GM19463 (cell line): Measurements from ENCODE around the gene OSTM1.
A peak's percentile ranks its signal among the peaks of the same experiment; 100 is the strongest.

Experiments used
- ATAC-seq: cut with Tn5 transposase; IDR thresholded peaks from one replicate; pipeline ENCODE4 v1.9.1; 2021; ENCODE audit warnings: mild to moderate bottlenecking, moderate library complexity; ENCODE audit not compliant: unreplicated experiment

OSTM1 gene, protein sequence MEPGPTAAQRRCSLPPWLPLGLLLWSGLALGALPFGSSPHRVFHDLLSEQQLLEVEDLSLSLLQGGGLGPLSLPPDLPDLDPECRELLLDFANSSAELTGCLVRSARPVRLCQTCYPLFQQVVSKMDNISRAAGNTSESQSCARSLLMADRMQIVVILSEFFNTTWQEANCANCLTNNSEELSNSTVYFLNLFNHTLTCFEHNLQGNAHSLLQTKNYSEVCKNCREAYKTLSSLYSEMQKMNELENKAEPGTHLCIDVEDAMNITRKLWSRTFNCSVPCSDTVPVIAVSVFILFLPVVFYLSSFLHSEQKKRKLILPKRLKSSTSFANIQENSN

DNA sequence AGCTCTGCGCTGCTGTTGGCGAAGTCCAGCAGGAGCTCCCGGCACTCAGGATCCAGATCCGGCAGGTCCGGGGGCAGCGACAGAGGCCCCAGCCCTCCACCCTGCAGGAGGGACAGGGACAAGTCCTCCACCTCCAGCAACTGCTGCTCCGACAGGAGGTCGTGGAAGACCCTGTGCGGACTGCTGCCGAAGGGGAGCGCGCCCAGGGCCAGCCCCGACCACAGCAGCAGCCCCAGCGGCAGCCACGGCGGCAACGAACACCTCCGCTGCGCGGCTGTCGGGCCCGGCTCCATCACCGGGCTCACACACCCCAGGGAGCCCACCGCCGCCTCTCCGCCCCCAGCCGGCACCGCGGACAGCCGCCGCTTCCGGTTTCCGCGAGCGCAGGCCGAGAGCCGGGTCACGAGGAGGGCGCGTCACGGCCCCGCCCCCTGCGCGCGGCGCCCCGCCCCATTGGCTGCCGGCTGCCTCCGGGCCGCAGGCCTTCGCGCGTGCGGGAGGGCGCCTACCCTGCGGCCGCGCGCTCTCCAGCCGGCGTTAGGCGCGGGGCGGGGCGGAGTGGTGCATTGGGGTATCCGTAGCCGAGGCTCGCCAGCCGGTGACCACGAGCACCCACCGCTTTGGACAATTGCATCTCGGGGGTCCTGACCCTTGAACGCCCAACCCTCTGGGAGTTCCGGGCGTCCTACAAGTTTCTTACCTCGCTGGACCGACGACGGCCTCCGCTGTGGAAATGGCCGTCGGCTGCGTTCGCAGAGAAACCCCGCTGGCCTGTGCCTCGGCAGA is at the start of gene OSTM1:
Gene OSTM1, minus strand, starts transcription at position 383 of the 786 bp plus-strand sequence. Its CDS starts 90 bp downstream, at position 293.
- peak; percentile 95 for ATAC-seq

DNA sequence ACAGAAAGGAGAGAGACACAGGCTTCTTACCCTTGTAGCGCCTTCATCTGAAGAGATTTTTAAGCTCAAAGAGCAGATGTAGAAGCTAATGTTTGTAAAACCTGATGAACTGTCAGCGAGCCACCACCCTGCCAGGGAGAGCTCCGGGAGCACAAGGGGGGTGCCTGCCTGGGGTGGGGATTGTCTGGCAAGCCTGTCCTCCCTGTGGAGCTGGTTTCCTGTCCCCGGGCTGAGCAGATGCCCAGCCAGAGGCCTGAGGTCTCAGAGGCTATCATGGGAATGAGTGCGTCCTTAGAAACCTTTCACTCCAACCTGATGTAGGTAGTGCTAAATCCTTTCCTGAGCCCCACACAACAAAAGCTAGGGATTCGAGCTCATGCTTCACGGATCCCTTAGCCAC is 49.4 kb upstream of the OSTM1 start:
- no peak for ATAC-seq

DNA sequence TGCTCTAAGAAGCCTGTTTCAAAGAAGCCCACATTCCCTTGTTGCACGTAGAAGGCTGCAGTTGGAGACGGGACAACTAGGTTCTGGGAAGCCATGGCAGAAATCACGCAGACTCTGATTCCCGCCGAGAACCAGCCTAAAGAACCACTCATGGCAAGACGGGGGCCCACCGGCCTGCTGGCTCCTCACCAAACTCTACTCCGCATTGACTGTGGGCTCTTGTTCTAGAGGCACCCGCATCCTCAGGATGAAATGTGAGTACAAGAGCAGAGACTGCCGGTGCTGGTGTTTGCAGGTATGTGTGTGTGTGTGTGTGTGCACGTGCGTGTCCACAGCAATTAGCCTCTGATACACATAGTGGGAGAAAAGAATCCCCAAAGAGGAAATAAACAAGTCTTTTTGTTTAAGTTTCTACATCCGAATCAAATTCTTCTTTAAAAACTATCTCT is 49.0 kb upstream of the OSTM1 start:
- no peak for ATAC-seq

DNA sequence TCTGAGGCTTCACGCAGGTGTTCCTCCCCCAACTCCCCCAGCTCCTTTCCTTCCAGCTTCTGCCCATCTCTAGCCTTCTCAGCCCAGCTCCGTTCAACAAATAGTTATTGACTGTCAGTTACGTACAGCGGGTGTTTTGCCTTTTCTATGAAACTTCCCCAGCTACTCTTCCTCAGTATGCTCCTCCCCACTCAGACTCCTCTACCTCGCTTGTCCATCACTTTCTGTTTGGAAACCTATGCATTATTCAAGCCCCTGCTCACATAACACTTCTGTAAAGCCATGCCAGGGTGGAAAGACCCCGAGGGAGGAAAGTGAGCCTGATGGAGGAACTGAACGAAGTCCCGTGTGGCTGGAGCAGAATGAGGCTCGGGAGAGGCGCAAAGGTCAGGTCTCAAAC is 47.1 kb upstream of the OSTM1 start:
- no peak for ATAC-seq

DNA sequence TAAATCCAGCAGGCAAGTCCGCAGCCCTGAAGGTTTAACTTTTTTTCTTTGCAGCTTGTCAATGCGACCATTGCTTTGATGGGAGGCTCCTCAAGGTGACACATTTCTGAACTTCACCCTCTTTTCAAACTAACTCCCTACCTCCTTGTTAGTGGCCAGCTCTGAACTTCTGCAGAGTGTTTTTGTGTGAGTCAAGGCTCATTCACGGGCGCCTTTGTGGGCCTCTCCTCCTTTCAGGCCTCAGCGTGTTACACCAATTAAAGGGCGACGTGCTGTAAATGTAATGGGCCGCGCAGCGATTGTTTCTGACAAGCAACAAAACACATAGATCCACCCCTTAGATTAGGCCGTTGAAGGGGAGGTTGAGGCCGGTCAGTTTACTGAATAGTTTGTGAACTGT is 45.8 kb upstream of the OSTM1 start:
- no peak for ATAC-seq

DNA sequence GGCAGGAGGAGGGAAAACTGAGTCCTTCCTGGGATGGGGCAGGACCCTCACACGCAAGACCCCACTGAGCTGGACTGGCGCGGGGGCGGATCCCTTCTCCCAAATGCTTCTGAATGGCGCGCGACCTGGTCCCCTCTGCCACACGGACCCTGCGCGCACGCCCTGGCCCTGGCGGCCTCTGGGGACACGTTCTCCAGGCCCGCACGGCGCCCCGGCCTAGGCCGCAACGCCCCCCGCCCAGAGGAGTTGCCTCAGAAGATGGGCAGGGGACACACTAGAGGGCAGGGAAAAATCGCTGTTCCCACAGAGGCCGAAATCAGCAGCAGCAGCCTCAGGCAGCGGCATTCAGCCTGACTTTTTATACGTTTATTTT is 45.2 kb upstream of the OSTM1 start:
- no peak for ATAC-seq

DNA sequence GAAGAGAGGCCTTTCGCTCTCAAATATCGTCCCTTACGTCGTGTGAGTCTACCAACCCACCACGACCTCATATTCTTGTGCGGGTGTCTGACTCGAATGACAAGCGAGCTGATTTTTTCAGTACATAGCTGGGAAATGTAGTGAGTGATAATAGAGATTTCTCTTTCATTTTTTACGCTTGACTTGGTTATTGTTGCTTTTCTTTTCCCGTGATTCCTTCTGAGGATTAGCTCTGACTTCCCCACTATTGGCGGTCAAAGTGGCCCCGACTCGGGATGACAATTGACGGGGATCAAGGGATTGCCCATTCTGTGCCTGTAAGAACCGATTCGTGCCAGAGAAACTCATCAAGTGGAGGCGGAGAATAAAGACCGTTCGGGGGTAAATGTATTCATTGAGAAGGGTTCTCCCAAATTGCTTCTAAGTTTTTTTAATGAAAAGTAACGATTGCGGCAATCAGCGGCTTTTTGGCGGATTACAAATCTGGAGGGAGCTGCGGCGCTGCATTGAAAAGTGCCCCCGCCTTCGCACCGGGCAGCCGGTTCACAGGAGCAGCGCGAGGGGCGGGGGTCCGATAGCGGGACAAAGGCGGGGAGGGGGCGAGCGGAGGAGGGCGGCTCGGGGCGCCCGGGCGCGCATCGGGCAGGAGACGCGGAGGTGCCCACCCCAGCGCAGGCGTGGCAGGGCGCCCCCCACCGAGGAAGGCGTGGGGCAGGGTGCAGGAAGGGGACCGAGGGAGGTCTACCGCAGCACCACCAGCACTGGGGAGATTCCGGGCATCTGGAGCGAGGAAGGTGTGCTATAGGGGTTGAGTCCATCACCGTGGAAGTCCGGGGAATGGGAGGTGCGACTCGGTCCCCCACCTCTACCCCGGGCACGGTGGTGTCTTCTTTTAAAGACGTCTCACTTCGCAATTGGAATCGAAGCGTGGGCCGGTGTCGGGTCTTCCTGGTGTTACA is 44.5 kb upstream of the OSTM1 start:
- ATAC-seq, result no peak

DNA sequence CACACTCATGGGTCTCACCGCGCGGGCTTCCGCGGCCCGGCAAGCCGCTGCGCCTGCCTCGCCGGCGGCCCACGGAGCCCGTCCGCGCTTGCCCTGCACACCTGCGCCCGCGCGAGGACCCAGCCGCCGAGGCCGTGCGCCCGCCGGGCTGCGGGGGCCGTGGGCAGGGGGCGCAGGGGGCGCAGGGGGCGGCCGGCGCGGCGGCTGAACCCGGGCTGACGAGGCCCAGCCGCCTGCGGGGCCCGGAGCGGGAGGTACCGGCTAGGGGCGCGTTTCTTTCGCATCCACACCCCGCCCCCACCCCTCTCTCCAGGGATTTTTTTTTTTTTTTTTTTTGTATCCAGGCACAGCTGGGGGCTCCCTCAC is 43.8 kb upstream of the OSTM1 start:
- ATAC-seq, result no peak

DNA sequence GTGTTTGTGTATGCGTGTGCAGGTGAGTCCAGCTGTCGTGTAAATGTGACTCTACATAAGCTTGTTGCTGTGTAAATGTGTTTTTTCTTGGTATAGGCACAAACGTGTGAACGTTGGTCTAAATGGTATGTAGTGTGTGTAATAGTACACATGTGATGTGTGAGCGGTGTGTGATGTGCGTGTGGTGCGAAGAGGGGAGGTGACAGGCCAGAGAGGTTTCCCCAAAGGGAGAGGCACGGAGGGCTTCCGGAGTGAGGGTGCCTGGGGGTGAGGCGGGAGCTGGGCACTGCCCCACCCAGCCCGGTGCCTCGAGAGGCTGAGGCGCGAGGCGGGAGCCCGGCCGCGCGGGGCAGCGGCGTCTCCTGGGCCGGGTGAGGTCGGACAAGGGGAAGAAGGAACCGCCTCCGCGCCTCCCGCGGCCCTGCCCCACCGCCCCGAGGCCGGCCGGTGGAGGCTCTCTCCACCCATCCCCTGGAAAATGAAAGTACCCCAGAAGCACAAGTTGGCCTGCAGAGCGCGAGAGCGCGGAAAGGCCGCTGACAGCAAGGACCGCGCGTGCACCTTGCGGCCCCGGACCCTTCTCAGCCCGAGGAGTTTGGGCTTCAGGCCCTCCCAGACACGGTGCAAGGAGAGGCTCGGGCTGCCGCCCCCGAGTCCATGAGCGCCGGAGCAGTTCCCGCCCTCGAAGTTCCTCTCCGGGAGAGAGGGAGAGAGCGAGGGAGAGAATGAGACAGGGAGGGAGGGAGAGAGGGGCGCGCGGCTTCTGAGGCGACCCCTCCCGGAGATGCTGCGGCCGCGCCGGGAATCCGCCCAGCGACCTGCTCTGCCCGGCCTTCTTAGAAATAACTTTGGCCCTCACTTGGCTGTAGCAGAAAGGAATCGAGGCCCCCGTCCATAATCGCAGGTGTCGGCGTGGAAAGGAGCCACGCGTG is 43.2 kb upstream of the OSTM1 start:
- no peak for ATAC-seq

DNA sequence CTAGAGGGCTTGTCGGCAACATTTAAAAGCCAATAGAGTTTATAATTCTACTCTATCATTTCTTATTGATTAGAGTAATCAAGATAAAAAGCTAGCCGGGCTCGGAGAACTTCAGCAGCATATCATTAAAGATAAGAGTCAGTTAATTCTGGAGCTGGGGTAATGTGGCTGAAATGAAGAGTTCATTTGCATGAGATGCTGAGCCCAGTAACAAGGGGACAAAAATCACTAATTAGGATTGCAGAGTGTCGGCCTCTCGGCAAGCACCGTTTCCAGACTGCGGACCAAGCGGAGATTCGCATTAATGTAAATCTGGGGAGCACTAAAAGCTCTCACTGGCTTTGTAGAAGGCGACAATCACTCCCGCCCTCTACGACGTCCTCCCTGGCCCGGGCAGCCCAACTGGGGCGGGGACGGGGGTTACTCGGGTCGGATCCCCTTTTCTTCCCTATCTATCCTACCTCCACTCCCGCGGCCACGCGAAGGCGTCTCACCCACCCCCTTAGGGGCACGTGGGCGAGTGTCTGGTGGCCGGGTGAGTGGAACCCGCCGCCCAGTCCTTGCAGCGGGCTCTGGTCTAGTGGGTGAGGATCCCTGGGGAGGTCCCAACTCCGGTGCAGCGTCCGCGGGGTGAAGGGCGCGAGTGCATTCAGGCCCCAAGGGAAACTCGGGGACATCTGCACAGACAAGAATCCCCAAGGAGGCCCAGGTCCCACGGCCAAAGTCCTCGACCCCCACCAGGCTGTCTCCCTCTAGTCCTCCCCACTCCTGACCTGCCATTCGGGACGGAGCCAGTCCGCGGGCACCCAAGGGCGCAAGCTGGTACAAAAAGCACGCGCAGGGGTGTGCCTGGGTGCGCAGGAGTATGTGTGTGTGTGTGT is 42.2 kb upstream of the OSTM1 start:
- no peak for ATAC-seq

DNA sequence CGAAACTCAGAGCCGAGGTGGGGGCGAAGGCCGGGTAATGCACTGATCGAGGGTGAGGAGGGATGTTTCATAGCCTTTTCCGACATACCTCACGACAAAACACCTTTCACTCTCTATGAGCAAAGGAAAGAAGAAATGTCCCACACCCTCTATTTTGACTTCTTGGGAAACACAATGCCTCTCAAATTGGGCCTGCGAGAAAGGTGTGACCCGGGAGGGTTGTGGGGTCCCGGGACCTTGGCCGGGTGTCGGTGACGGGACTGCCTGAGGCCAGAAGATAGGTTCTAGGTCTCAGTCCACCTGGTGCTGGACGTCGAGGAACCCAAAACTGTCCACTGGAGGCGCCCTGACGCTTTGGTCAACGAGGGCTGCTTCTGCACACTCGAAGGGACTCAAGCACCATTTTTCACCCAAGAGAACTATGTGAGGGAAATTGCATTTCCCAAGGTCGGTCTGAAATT is 41.1 kb upstream of the OSTM1 start:
- no peak for ATAC-seq

DNA sequence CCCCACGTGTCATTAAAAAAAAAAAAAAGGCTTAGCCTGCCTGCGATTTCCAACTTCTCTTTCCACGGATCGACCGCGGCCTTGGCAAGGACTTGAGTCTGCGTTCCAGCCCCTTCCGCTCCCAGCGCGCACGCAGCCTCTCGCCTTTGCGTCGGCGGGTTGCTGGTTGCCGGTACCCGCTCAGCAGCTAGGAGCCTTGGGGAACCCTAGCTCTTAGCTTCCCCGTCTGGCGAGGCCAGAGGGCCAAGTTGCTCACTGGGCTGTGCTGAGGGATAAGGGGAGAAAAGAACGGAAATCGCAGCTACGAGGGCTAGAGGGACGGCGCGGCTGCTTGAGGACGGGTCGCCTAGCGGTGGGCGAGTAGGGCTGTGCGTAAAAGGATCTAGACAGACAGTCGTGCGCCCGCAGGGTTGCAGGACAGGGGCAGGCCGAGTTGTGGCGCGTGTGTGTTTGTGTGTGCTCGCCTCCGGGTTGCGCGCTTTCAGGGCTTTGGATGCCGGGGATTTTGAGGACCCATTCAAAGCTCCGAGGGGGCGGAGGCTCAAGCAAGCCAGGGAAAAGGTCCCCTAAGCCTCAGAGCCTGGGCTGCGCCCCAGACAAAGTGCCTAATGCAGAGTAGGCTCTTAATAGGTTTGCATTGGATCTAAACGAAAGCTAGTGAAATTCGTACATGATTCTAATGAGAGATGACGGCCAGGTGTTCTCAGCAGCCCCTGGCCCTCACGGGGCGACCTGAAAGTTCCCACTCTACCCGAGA is 40.5 kb upstream of the OSTM1 start:
- ATAC-seq, result no peak

DNA sequence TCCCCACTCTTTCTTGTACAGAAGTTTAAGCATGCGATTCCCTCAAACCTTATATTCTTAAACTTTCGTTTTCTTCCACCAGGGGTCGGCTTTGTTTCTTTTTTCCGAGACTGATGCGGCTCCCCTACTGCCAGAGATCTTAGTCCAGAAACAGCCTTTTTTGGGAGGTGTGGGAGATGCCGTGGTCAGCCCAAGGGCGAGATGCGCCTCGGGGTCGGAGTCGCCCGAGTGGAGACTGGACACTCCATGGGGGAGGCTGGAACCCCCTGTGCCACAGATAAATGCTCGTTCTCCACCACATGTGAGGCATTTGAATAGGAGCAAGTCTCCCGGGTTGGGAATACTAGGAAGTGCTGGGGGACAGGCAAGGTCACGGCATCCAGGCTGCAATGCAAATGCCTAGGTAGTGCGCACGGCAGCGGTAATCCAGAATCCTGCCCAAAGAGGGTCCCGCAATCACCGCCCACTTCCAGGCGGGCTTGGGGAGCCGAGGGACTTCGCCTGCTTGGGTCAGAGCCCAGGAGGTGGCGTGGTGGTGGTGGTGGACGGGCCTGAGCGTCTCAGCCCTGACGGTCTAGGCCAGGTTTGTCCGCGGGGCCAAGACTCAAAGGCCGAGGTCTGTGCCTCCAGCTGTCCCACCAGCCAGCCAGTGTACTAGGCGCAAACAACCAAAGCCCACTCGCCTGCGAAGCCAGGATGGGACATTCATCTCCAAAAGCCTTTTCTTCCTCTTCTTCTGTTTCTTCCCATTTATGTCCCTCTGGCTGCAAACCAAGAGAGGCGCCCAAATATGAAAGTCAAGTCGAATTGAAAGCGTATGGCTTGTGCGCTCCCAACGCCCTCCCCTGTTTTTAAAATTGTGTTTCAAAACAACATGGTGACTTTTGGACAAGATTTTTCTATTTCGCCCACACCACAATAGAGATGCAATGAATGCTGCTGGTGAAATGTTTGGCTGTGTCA is 39.3 kb upstream of the OSTM1 start:
- no peak for ATAC-seq

DNA sequence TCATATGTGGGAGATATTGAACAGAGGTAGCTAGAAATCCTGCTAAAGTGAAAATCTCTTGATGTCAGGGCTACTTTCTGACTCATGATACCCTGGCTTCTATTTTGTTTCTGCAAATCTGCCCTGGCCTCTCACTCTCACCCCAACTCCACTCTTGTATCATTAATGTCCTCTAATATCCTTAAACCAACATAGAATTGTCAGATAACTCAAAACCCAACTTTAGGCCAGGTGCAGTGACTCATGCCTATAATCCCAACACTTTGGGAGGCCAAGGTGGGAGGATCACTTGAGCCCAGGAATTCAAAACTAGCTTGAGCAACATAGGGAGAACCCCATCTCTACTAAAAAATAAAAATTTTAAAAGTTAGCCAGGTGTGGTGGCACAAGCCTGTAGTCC is 33.8 kb upstream of the OSTM1 start:
- no peak for ATAC-seq

DNA sequence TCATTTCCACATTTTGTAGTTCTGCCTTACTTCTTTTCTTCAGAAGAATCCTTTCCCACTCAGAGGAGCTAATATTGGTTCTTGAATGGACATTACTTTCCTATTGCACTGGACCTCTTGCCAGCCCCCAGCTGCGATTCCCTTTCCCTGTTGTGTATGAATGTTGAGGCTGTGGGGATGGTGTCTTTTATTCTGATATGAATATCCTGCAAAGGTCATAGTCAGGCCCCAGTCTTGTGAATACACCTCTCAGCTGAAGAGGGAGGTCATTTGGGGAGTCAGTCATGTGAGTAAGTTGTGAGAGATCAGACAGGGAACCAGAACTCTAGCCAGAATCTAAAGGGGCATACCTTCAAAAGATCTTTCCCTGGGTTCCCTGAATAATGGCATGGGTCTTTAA is 32.6 kb upstream of the OSTM1 start:
- ATAC-seq, result no peak

DNA sequence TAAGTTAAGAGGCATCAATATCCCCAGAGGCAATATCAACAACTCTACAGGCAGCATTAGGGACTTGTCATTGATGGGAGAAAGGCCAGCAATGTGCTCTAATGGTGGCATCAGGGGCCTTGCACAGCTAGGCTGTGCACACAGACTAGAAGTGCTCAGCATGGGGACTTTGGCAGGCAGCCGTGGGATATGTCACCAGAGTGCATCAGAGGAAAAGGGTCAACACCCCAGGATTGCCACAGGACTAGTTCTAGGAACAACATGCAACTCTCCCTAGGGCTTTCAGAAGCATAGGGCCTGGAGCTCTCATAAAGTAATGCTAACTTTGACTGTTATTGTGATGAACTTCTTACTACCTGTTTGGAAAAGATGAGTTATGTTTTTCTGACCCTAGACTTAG is 32.2 kb upstream of the OSTM1 start:
- no peak for ATAC-seq

DNA sequence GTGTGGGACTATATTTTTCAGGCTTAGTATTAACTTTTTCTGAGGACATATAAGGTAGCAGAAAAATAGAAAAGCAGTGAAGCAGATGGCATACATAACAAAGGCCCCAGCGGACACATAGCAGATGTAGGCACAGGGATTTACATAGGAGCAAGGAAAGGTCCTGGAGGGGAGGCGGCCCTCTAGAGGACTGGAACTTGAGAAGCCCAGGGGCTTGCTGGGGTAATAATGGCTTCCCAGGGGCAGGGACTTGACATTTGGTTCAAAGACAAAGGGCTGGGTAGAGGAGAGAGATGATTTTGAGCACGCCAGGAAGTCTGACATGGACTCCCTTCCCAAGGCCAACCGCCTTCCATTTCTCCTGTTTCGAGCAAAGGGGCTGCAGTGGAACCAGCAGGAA is 31.7 kb upstream of the OSTM1 start:
- no peak for ATAC-seq
